PC-9 (cell line): Measurements from ENCODE around the gene SLC25A25. TPM values are rescaled to one million over a fixed set of nuclear protein-coding genes. Genes with fewer than 3 reads are reported as not detected.

Experiments
- BruUV-seq: library from RNA; stranded (reverse); fragments of 400-500 nt; replicated peaks from 2 replicates; lab custom pipeline; 2021; lab: Mats Ljungman, UMichigan
- CTCF ChIA-PET: fragments of 300-600 bp; sonication (Branson Sonifier 250); formaldehyde crosslinking; loops from one replicate; lab custom pipeline; 2022; ENCODE audit warnings: antibody characterized with exemption; lab: Charles Lee
- POLR2A ChIA-PET: fragments of 300-600 bp; sonication (Branson Sonifier 250); formaldehyde crosslinking; loops from one replicate; lab custom pipeline; 2022; ENCODE audit warnings: antibody characterized with exemption; ENCODE audit not compliant: unreplicated experiment; lab: Charles Lee
- DNase-seq, 2 experiments: peaks; one replicate each; pipeline versions ENCODE4 v3.0.0 to v3.0.0-alpha.2; 2015 to 2022; ENCODE audit warnings: mixed read lengths in 1 of 2
- H2AFZ ChIP-seq: fragments of 200-600 bp; sonication (generic); 2 replicates; pipeline ENCODE4 v1.8.1; 2017; ENCODE audit warnings: antibody characterized with exemption
- H3F3A ChIP-seq: fragments of 200-600 bp; sonication (generic); 2 replicates; pipeline ENCODE4 v1.8.1; 2017; ENCODE audit warnings: antibody characterized with exemption, mild to moderate bottlenecking, low read depth; ENCODE audit not compliant: insufficient read depth
- H3K27ac ChIP-seq: fragments of 200-600 bp; sonication (generic); 2 replicates; pipeline ENCODE4 v1.6.1; 2016; ENCODE audit warnings: mixed run types
- H3K27me3 ChIP-seq: fragments of 200-600 bp; sonication (generic); 2 replicates; pipeline ENCODE4 v1.6.1; 2016; ENCODE audit warnings: low read depth, mixed run types; ENCODE audit not compliant: insufficient read depth
- H3K36me3 ChIP-seq: fragments of 200-600 bp; sonication (generic); 2 replicates; pipeline ENCODE4 v1.6.1; 2016; ENCODE audit warnings: low read depth, mixed run types
- H3K4me1 ChIP-seq: fragments of 200-600 bp; sonication (generic); replicated peaks from 2 replicates; pipeline ENCODE4 v1.6.1; 2016; ENCODE audit warnings: mixed run types; ENCODE audit not compliant: insufficient read depth
- H3K4me2 ChIP-seq: fragments of 200-600 bp; sonication (generic); 2 replicates; pipeline ENCODE4 v1.6.1; 2017; ENCODE audit warnings: mixed run types
- H3K4me3 ChIP-seq: fragments of 200-600 bp; sonication (generic); 2 replicates; pipeline ENCODE4 v1.6.1; 2016; ENCODE audit warnings: mixed run types
- H3K79me2 ChIP-seq: fragments of 200-600 bp; sonication (generic); 2 replicates; pipeline ENCODE4 v1.6.1; 2017; ENCODE audit warnings: low read depth, mixed run types
- H3K9me2 ChIP-seq: fragments of 200-600 bp; sonication (generic); 2 replicates; pipeline ENCODE4 v1.8.1; 2017; ENCODE audit warnings: mild to moderate bottlenecking; ENCODE audit not compliant: insufficient read depth
- H3K9me3 ChIP-seq: fragments of 200-600 bp; sonication (generic); 2 replicates; pipeline ENCODE4 v1.8.1; 2016; ENCODE audit warnings: low read depth; ENCODE audit not compliant: insufficient read depth
- H4K20me1 ChIP-seq: fragments of 200-600 bp; sonication (generic); 2 replicates; pipeline ENCODE4 v1.8.1; 2017; ENCODE audit not compliant: insufficient read depth
- CTCF ChIP-seq: fragments of 200-600 bp; sonication (generic); conservative IDR thresholded peaks from 2 replicates; pipeline ENCODE4 v1.6.1; 2017; ENCODE audit warnings: mixed run types, antibody characterized with exemption, mild to moderate bottlenecking, moderate library complexity
- EZH2 ChIP-seq: fragments of 200-600 bp; sonication (generic); IDR thresholded peaks from 2 replicates; pipeline ENCODE4 v1.8.0; 2017; ENCODE audit warnings: antibody characterized with exemption, low read depth
- intact Hi-C: fragments of 100-400 bp; cut with micrococcal nuclease; formaldehyde crosslinking; loops from one replicate; pipeline ENCODE4 v1.10.0; 2022; ENCODE audit not compliant: unreplicated experiment
- total RNA-seq: library from RNA; stranded (reverse); gene quantifications from 2 replicates; pipeline ENCODE4 v1.2.3, GENCODE V29; 2021

The SLC25A25 gene
- total RNA-seq, 1 experiment from 2014 or later: 11.7 TPM

- Histone ChIP-seq H3K9me2 (no peaks in the 10 kb centered on the region), H3K27me3 (no peaks in the 10 kb centered on the region), H3K79me2 (no peaks in the 10 kb centered on the region), H2AFZ (no peak overlapping the region), H3K4me2 (no peak overlapping the region), H3K9me3 (no peaks in the 10 kb centered on the region), H3K36me3 (no peaks in the 10 kb centered on the region), H3K4me1 (peaks cover 12% of the 10 kb centered on the region), H3F3A (peaks cover 17% of the 10 kb centered on the region; the same call in 1 of the 2 replicates), H3K4me3 (no peak overlapping the region), H3K27ac (no peak overlapping the region), H4K20me1 (no peaks in the 10 kb centered on the region)
- no peak for DNase-seq
- TF ChIP-seq CTCF: no peak
- TF ChIP-seq EZH2: no peak
- BruUV-seq: no TSS peak
- intact Hi-C loops: no loop called here
- POLR2A ChIA-PET: interaction anchor here (0.7 kb wide), 1 partner anchor 44 kb away, joined by 4 read pairs; no protein-coding TSS in a partner anchor
- CTCF ChIA-PET: interaction anchor here (0.6 to 0.9 kb wide), 3 partner anchors 43 to 91 kb away, joined by 4 to 9 read pairs (median 6); no protein-coding TSS in a partner anchor
Observed at GRCh38 chr9:128045831-128046230, 22.2 kb upstream of the SLC25A25 start.

- Histone ChIP-seq H3K4me3 (no peak overlapping the region), H3K36me3 (no peaks in the 10 kb centered on the region), H3K27me3 (no peaks in the 10 kb centered on the region), H3K27ac (no peak overlapping the region), H2AFZ (no peak overlapping the region), H3K9me2 (no peaks in the 10 kb centered on the region), H3K4me1 (peaks cover 20% of the 10 kb centered on the region), H3K4me2 (no peak overlapping the region), H3K9me3 (no peaks in the 10 kb centered on the region), H3K79me2 (no peaks in the 10 kb centered on the region), H3F3A (peaks cover 21% of the 10 kb centered on the region; the same call in 1 of the 2 replicates), H4K20me1 (no peaks in the 10 kb centered on the region)
- ChIA-PET CTCF (interaction anchor here (0.7 to 0.9 kb wide), 2 partner anchors 68 to 105 kb away, joined by 4 to 6 read pairs; no protein-coding TSS in a partner anchor), POLR2A (no interaction called here)
- no peak for DNase-seq
- intact Hi-C loops: no loop called here
- no TSS peak for BruUV-seq
- TF ChIP-seq EZH2 (no peak), CTCF (no peak)
Observed at GRCh38 chr9:128047231-128047630, 20.8 kb upstream of the SLC25A25 start.

GRCh38 chr9:128048663-128049062, 19.4 kb upstream of the SLC25A25 start:
- Histone ChIP-seq H3K36me3 (no peaks in the 10 kb centered on the region), H3K27ac (no peak overlapping the region), H3K9me3 (no peaks in the 10 kb centered on the region), H3K9me2 (no peaks in the 10 kb centered on the region), H2AFZ (no peak overlapping the region), H3K4me1 (peaks cover 27% of the 10 kb centered on the region), H3K27me3 (no peaks in the 10 kb centered on the region), H3K4me2 (no peak overlapping the region), H3F3A (peaks cover 23% of the 10 kb centered on the region; the same call in 1 of the 2 replicates), H3K79me2 (no peaks in the 10 kb centered on the region), H3K4me3 (no peak overlapping the region), H4K20me1 (no peaks in the 10 kb centered on the region)
- BruUV-seq: no TSS peak
- POLR2A ChIA-PET: interaction anchor here (0.6 kb wide), 1 partner anchor 93 kb away, joined by 7 read pairs; no protein-coding TSS in a partner anchor
- no peak for DNase-seq
- CTCF ChIA-PET: interaction anchor here (0.6 kb wide), 1 partner anchor 69 kb away, joined by 4 read pairs; no protein-coding TSS in a partner anchor
- TF ChIP-seq CTCF: no peak
- TF ChIP-seq EZH2: no peak
- intact Hi-C loops: no loop called here
